Measurements from ENCODE around the gene FBXL4.
"Not testable (repeated sequence)": the region's sequence is repeated elsewhere in the genome, so short reads cannot be mapped to it uniquely, and the experiment has no call there.

FBXL4 gene

GRCh38 chr6:98945311-98946115 lies 2.2 kb downstream of the FBXL4 start:
- no peak for DNase-seq (ENCODE audit: low spot score)

GRCh38 chr6:98944598-98945081 lies 3.1 kb downstream of the FBXL4 start:
- no peak for DNase-seq (ENCODE audit: low spot score)

GRCh38 chr6:98944168-98944567 lies 3.6 kb downstream of the FBXL4 start:
- no peak for DNase-seq (ENCODE audit: low spot score)

GRCh38 chr6:98942263-98942803 lies 5.4 kb downstream of the FBXL4 start:
- no peak for DNase-seq (ENCODE audit: low spot score)

- DNase-seq (ENCODE audit: low spot score): no peak
Measured at GRCh38 chr6:98941319-98941718, 6.4 kb downstream of the FBXL4 start.

- no peak for DNase-seq (ENCODE audit: low spot score)
Measured at GRCh38 chr6:98937351-98937750, 10.4 kb downstream of the FBXL4 start.

- no peak for DNase-seq (ENCODE audit: low spot score)
Measured at GRCh38 chr6:98932381-98932780, 15.4 kb downstream of the FBXL4 start.

- DNase-seq (ENCODE audit: low spot score): no peak
Measured at GRCh38 chr6:98931696-98932095, 16.1 kb downstream of the FBXL4 start.

- no peak for DNase-seq (ENCODE audit: low spot score)
Measured at GRCh38 chr6:98929498-98930060, 18.2 kb downstream of the FBXL4 start.

- no peak for DNase-seq (ENCODE audit: low spot score)
Measured at GRCh38 chr6:98928688-98929087, 19.1 kb downstream of the FBXL4 start.

- DNase-seq (ENCODE audit: low spot score): no peak
Measured at GRCh38 chr6:98927534-98927933, 20.2 kb downstream of the FBXL4 start.

GRCh38 chr6:98925831-98926230 lies 21.9 kb downstream of the FBXL4 start:
- DNase-seq (ENCODE audit: low spot score): no peak

GRCh38 chr6:98924647-98925046 lies 23.1 kb downstream of the FBXL4 start:
- no peak for DNase-seq (ENCODE audit: low spot score)

- no peak for DNase-seq (ENCODE audit: low spot score)
Measured at GRCh38 chr6:98920904-98921431, 26.8 kb downstream of the FBXL4 start.

GRCh38 chr6:98910946-98911345 lies 36.8 kb downstream of the FBXL4 start:
- DNase-seq (ENCODE audit: low spot score): not testable (repeated sequence)

GRCh38 chr6:98909236-98909635 lies 38.5 kb downstream of the FBXL4 start:
- DNase-seq (ENCODE audit: low spot score): no peak

- not testable (repeated sequence) for DNase-seq (ENCODE audit: low spot score)
Measured at GRCh38 chr6:98906342-98906741, 41.4 kb downstream of the FBXL4 start.

GRCh38 chr6:98905759-98906158 lies 42.0 kb downstream of the FBXL4 start:
- no peak for DNase-seq (ENCODE audit: low spot score)

GRCh38 chr6:98904096-98904495 lies 43.6 kb downstream of the FBXL4 start:
- no peak for DNase-seq (ENCODE audit: low spot score)

GRCh38 chr6:98900706-98901105 lies 47.0 kb downstream of the FBXL4 start:
- DNase-seq (ENCODE audit: low spot score): no peak

GRCh38 chr6:98894810-98895209 lies 52.9 kb downstream of the FBXL4 start:
- DNase-seq (ENCODE audit: low spot score): no peak

- DNase-seq (ENCODE audit: low spot score): no peak
Measured at GRCh38 chr6:98887650-98888049, 60.1 kb downstream of the FBXL4 start.

GRCh38 chr6:98885330-98885729 lies 62.4 kb downstream of the FBXL4 start:
- no peak for DNase-seq (ENCODE audit: low spot score)

Data from ecto neural progenitor cell (in vitro differentiated cells).